HG03565 (cell line): ENCODE measurements around the gene ZDHHC14.
"Not testable (repeated sequence)": the region's sequence is repeated elsewhere in the genome, so short reads cannot be mapped to it uniquely, and the experiment has no call there.

Experiments used
- ATAC-seq: cut with Tn5 transposase; IDR thresholded peaks from one replicate; pipeline ENCODE4 v1.9.1; 2021; ENCODE audit warnings: mild to moderate bottlenecking, moderate library complexity; ENCODE audit not compliant: unreplicated experiment

The ZDHHC14 gene

DNA sequence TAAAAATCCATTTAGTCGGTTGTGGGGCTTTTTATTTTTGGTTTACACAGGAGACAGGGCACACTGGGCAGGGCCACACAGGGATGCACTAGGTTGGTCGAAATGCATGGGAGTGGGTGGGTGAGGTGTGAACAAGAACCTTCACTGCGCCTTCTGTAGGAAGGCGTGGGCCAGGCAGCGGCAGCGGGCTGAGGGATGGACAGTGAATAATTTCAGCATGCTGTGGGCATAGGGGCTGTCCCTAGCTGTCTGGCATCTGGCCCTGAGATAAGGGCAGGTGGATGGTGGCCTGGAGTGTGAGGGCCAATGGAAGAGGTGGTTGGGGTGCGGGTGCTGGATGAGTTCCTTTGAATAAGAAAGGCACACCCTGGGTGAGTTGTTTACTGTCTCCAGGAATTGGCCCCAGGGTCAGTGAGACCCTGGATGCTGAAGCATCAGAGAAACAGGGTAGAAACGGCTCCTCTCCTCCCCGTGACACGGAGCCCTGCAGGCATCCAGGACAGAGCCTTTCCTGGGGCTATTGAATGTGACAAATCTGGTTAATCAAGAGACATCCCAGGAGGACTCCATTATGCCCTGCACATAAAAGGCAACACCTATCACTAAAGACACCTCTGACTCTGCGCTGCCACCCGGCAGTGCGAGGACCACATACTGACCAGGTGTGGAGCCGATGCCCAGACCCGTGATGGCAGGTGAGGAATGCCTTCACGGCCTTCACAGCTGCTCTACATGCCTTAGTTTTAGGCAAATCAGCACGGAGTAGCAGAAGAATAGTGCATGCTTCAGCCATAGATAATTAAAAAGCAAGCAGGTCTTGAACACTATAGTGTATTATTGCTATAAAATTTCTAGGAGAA is 319.0 kb downstream of the ZDHHC14 start:
- ATAC-seq, result no peak

GRCh38 chr6:157706351-157706750 is 325.4 kb downstream of the ZDHHC14 start:
- ATAC-seq, result not testable (repeated sequence)

DNA sequence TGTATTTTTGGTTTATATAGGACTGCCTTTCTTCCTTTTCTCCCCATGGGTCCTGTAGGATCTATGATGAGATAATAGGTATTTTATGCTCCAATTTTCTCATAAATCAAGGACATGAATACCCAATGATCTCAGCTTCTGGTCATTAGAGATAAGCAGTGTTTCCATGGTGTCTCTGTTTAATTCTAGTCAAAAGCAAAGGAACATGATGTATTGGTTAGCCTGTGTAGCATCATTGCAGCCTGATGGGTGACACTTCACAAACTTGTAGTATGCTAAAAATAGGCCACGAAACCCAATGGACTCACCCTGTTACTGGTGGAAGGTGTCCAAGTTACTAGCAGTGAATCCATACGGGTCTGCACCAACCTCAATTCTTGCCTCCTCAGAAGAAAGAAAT is 325.9 kb downstream of the ZDHHC14 start:
- no peak for ATAC-seq

DNA sequence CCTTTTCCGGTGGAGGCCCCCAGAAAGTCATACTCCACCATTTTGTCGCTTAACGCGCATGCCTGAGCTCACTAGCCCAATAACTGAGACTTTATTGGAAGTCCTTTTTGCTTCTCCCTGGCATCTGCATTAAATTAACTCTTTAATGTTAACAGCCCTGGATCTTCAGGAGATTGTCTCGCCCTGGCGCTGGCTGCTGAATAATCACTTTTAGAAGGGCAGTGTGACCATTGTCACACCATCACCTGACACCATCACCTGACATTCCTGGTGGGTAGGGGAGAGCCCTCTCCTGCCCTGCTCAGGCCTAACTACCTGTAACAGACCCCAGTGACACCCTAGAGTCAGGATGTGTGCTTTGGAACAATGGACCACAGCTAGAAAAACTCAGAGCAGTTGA is 326.6 kb downstream of the ZDHHC14 start:
- no peak for ATAC-seq

DNA sequence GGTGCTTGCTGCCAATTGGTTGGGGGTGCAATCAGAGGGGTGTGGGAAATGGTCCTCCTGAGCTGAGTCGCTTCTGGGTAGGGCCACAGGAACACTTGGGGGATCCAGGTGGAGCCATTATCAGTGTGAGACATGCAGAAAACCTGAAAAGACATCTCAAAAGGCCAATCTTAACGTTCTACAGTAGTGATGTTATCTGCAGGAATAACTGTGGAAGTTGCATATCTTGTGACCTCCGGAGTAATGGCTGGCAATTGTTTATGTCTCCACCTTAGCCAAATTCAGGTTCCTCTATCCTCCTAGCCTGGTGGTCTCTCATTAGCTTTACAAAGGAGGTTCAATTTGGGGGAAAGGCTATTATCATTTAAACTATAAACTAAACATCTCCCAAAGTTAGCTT is 327.2 kb downstream of the ZDHHC14 start:
- no peak for ATAC-seq

DNA sequence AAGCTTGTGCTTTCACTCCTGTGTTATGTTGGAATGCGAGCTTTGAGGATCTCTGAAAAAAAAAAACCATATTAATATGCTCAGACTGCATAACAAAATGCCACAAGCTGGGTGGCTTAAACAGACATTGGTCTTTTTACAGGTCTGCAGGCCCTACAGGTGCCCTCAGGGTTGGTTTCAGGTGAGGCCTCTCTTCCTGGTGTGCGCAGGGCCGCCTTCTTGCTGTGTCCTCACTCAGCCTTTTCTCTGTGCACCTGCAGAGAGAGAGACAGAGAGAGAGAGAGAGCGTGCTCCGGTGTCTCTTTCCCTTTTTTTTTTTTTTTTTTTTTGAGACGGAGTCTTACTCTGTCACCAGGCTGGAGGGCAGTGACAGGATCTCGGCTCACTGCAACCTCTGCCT is 327.9 kb downstream of the ZDHHC14 start:
- no peak for ATAC-seq

- no peak for ATAC-seq
Observed at GRCh38 chr6:157709555-157709954, 328.6 kb downstream of the ZDHHC14 start.

GRCh38 chr6:157710604-157711003 is 329.6 kb downstream of the ZDHHC14 start:
- ATAC-seq, result no peak

DNA sequence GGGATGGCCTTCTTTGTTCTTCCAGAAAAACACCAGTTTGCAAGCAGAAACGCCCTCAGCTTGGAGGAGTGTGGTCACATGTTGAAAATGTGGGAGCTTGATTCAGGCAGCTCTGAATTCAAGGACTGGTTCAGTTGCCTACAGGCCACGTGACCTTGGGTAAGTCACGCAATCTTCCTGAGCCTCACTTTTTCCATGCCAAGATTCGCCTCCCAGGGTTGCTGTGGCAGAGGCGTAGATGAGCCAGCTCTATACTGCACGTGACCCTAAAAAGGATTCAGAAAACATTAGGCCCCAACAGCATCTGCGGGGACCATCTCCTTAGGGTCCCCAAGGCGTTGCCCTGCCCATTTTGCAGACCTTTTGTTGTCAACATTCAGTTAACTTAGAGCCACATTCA is 330.1 kb downstream of the ZDHHC14 start:
- no peak for ATAC-seq

- no peak for ATAC-seq
Observed at GRCh38 chr6:157712585-157713295, 331.8 kb downstream of the ZDHHC14 start.

DNA sequence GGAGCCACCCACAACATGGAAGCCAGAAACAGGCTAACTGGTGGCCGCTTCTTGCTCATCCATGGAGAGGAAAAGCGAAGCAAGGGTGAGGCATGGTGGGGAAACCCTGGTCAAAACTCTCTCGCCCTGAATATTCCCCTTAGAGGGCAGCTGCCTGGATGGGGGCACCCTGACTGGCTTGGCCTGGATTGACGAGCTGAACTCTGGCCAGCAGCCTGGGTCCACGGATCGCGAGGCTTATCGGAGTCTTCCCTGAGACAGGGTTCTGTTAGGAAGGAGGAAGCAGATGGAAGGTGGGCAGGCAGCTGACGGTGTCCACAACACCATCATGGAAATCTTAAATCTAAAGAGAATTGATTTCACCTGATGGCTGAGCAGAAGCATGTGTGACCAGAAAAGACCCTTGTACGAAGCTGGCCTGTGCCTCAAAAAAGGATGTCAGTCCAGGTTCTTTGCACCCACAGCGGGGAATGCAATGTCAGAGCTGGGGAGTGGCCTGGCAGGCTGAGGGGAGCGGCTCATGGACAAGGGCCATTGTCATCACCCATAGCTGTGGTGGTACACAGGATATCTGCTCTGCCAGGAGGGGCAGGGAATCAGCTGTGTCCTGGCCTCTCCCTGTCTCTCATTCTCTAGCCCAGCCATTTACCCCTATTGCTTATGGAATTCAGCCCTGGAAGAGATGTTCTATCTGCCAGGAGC is 332.6 kb downstream of the ZDHHC14 start:
- no peak for ATAC-seq

DNA sequence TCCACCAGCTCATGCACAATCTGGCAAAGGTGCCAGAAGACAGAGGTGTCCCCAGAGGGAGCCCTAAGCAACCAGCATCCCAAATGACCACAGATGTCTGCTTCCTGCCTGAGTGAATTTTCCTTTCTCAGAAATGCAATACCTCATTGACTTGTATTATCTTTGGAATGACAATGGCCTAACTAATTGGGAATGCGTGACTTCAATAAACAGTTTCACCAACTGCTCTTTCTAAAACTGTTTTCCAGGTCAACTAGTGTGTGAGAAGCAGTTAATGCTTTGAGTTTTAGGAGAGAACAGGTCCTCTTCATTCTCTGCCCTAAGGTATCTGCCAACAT is 333.1 kb downstream of the ZDHHC14 start:
- no peak for ATAC-seq

GRCh38 chr6:157715728-157716164 is 334.8 kb downstream of the ZDHHC14 start:
- ATAC-seq, result no peak

DNA sequence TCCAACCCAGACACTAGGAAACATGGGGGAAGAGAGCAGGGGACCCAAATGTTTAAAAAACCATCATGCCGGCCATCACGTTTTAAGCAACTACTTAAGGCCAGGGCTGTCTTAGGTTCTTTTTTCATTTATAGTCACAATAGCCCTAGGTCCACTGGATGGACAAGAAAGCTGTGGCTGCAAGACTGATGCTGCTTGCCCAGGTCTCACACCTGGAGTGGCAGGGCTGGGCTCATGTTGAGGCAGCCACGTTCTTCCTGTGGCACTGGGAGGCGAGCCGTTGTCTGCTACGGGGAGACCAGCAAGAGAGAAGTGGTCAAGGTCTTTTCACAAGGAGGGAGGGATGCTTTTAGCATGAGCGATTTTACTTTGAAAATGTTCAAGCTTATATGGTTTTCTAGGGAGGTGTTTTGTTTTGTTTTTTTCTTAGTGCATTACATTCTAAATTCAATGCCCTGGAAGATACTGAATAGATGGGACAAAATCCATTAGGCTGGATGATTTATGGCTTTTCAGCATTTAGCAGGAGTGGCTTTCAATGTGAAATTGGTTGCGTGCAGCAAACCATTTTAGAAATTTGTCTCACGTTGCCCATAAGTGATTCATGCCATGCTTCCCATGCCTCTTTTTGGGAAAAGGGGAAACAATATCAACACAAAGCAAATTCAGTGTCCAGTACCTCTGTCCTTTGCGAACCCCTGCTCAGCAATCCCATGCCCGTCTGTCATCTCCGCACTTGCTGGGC is 335.4 kb downstream of the ZDHHC14 start:
- ATAC-seq, result no peak

DNA sequence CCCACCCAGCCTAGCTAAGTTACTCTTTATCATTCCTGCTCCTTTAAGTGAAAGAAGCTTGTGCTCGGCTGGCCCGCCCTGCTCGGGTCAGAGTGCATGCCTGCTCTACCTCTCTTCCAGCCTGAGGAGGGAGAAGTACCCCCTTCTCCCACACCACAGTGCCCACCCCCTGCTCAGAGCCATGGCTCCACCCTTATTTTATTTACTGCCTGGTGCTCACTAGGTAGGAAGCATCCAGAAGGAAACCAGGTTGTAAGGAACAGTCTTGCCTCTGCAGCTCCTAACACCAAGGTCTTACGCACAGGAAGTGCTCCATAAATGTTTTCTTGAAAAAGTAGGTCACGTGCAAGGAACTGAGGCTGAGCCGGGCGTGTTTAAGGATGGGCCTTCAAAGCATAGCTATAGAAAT is 336.4 kb downstream of the ZDHHC14 start:
- ATAC-seq, result no peak

DNA sequence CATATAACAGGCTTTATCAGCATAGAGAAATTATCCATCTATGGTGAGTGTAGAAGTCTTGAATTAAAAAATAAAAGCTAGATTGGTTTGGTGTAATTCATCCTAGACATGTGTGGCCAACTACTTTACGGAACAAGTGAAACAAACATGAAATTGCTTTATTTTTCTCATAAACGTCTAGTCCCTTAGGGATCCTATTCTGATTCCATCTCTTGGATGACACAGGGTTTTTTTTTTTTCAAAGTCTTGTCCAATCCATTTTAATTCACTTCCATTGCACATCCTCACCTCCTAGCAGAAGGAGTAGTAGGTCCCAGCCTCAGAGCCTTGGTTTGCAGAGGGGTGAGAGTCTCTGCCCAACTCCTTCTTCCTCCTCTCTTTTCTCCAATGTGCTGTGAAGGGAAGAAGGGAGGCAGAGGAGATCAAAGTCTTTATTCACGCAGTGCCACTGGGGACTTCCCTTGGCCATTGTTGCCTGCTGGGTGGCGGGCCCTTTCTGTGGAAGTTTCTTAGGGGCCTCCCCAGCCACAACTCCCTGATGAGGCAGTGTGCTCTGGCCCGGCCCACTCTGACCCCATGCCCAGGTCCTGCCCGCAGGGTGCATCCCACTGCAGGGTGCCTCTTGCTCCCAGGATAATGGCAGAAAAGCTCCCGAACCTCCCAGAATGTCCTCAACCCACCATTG is 337.7 kb downstream of the ZDHHC14 start:
- ATAC-seq, result no peak

- ATAC-seq, result not testable (repeated sequence)
Observed at GRCh38 chr6:157720964-157721363, 340.0 kb downstream of the ZDHHC14 start.

- ATAC-seq, result no peak
Observed at GRCh38 chr6:157721426-157721825, 340.4 kb downstream of the ZDHHC14 start.

DNA sequence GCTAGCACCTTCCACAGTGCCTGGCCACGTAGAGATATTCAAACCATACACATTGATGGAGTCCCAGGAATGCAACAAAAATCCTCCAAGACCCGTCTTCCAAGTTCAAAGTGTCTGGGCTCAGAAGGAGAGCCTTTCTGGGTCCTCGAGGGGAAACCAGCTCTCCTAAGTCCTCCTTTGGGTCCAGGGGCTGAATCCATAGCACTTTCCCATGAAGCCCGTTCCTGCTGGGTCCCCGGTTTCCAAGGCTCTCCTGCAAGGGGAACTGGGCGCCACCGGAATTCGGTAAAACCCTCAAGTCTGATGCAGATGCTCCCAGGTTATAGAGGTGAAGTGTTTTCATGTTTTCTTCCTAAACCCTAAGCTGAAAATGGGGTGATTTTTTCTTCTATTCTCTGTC is 340.8 kb downstream of the ZDHHC14 start:
- ATAC-seq, result no peak

DNA sequence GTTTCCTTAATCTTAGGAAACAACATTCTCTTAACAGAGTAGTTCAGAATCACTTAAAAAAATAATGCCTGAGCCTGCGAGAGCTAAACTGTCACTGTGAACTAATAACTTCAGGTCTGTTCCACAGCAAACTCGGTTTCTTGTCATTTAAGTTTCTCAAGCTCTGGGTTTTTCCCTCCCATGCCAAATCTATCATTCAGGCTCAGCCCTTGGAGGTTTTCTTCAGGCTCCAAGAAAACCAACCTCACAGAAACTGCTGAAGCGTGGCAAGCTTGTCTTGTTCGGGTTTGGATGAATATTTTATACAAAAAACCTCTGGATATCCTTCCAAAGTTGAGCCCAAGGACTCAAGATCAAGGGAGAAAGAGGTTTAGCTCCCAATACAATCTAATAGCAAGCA is 342.4 kb downstream of the ZDHHC14 start:
- ATAC-seq, result no peak
